LHCN-M2 (cell line): ENCODE results near the gene ADAMTS9. TPM values are rescaled to one million over a fixed set of nuclear protein-coding genes. Genes with fewer than 3 reads are reported as not detected.
A peak's percentile ranks its signal among the peaks of the same experiment; 100 is the strongest.

Experiments used
- DNase-seq: peaks from one replicate; pipeline ENCODE4 v3.0.0-alpha.2; 2012; ENCODE audit warnings: low read depth
- total RNA-seq: library from RNA; depleted of rRNA; stranded (reverse); fragments of >200 nt; gene quantifications from 2 replicates; pipeline ENCODE4 v1.2.3, GENCODE V29; 2014

ADAMTS9 gene
- total RNA-seq, 1 experiment from 2014 or later = 0.29 TPM

DNA sequence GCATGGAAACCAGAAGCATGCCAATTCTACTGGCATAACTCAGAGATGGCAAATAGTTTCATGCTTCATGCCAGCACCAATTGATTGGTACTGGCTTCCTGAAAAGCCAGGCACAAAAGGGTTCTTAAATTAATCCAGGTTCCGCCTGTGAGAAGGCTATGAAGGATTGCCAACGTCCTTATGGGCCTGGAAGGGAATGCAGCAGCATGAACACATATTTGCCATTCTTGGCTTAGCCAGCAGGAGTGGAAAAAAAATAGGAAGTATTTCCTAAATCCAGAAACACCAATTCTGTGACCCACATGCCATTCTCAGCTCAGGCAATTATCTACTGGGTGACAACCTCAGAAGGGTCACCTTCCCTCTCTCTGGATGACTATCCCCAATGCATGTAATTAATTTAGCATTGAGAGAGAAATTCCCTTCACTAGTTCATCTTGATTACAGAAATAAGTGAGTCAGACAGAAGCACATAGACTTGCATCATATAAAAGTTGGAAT, 36.0 kb downstream of the ADAMTS9 start:
- DNase-seq = no peak

- DNase-seq = no peak
Observed at GRCh38 chr3:64651303-64651702, 36.5 kb downstream of the ADAMTS9 start.

DNA sequence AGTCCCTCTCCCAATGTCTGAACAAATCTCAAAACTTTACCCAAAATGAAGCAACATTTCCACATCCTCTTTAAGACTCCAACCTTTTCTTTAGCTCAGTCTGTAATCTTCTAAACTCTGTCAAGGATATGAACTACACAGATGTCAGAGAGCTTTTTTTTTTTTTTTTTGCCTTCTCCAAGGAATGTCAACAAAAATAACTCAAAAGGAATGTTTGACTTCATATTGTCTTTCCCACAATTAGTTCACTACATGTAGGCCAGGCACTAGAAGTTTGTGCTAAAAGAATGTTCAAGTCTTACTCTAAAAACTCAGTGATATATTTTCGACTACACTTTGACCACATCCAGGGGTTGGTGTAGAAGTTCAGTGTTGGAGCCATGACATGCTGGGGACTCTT, 37.1 kb downstream of the ADAMTS9 start:
- peak; percentile 38 for DNase-seq

DNA sequence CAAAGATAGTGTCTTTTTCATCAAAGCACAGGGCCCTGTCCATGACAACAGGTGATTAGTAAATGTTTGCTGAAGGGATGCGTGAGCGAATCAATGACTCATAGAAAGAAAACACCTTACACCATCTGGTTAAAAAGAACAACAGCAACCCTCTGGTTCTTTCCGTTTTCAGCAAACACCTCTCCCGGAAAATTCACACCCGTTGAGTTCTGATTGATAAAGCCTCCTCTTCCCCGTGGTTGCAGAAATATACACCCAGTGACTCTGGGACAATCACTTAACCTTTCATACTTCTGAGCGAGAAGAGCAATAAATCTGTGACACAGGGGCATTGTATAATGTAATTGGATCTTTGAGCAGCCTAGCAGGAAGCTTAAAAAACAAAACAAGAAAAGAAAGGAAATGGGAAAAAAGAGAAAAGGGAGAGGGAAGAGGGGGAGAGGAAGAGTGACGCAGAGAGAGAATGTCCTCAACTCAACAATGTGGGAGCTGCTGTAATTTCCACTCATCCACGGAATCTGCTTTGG, 37.6 kb downstream of the ADAMTS9 start:
- DNase-seq = no peak

GRCh38 chr3:64648927-64649906, 38.6 kb downstream of the ADAMTS9 start:
- DNase-seq = no peak

DNA sequence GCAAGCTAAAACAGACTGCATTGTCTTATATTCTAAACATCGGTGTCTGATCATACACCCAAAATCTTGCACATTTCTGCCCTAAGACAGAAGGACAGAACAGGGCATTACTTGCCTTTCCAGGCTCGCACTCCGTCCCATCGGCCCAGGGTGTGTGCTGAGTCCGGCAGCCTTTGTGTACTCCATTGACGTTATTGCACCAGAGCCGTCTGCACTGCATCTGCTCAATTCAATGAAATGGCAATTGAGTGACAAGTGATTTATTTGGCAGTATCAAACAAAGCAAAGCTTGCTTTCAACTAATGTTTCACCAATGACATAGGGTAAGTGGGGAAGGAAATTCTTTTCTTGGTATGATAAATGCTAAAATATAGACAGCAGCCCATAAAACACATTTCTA, 40.0 kb downstream of the ADAMTS9 start:
- no peak for DNase-seq

- no peak for DNase-seq
Observed at GRCh38 chr3:64645243-64645642, 42.6 kb downstream of the ADAMTS9 start.

DNA sequence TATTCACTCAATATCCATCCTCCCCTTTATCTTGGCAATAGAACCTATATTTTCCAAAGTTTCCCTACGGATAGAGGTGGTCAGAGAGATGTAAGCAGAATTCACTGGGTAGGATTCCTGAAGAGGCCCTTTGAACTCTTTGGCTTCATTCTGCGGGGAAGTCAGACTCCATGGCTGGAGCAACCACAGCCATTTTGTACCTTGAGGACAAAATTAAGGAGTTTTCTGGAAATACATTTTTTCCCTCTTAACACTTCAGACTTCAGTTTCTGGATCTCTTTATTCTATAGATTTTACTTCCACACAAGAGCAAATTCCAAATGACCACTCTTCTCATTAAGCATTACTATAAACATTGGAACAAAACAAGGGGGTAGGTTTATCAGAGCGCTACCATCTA, 43.3 kb downstream of the ADAMTS9 start:
- DNase-seq = no peak

GRCh38 chr3:64642327-64643151, 45.3 kb downstream of the ADAMTS9 start:
- DNase-seq = no peak

DNA sequence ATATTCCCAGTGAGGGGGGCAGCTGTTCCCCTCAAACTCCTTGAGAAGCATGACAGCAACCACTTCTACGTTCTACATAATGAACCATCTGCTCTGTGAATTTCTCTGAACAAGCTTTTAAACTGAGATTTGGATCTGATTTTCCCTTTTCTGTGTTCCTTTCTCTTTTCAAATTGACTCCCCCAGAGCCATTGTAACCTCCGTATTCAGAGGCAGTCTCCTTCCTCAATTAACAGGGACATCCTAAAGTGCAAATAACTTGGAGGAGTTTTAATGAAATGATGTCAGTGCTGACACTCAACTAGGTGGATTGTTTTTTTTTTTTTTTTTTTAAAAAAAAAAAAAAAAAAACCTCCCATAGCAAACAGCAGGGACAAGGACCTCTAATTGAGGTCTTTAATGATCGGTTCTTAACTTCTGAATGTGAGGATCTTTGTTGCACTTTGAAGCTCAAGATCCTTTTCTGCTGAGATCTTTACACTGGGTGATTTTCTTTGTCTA, 48.8 kb downstream of the ADAMTS9 start:
- DNase-seq = no peak

GRCh38 chr3:64638511-64638910, 49.3 kb downstream of the ADAMTS9 start:
- no peak for DNase-seq

- no peak for DNase-seq
Observed at GRCh38 chr3:64634417-64634816, 53.4 kb downstream of the ADAMTS9 start.

- DNase-seq = no peak
Observed at GRCh38 chr3:64631951-64632350, 55.8 kb downstream of the ADAMTS9 start.

- DNase-seq = peak; percentile 42
Observed at GRCh38 chr3:64627471-64628321, 60.1 kb downstream of the ADAMTS9 start.

GRCh38 chr3:64627042-64627441, 60.8 kb downstream of the ADAMTS9 start:
- no peak for DNase-seq

- DNase-seq = no peak
Observed at GRCh38 chr3:64625381-64625780, 62.4 kb downstream of the ADAMTS9 start.

DNA sequence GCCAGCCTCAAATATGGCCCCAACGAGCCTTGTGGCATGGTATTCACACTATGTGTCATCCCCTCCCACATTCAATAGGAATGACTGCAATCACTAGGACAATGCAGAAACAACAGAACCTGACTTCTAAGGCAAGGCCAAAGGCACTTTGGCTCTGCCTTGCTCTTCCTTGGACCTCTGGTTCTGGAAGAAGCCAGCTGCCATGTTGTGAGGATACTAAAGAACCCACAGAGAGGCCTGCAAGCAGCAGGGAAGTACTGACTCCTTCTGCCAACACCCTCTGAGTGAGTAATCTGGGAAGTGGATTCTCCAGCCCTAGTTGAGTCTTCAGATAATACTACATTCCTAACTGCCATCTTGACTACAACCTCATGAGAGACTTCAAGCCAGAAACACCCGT, 64.7 kb downstream of the ADAMTS9 start:
- no peak for DNase-seq

- no peak for DNase-seq
Observed at GRCh38 chr3:64621726-64622395, 65.9 kb downstream of the ADAMTS9 start.

GRCh38 chr3:64621275-64621674, 66.5 kb downstream of the ADAMTS9 start:
- DNase-seq = no peak

- DNase-seq = no peak
Observed at GRCh38 chr3:64620020-64620419, 67.8 kb downstream of the ADAMTS9 start.
